Endothelial cell of umbilical vein (primary cell): Measurements from ENCODE around the gene MOCOS. TPM values are rescaled to one million over a fixed set of nuclear protein-coding genes. Genes with fewer than 3 reads are reported as not detected.

ENCODE experiments used
- BruUV-seq: library from RNA; stranded (reverse); fragments of 400-500 nt; replicated peaks from 2 replicates; lab custom pipeline; 2021; lab: Mats Ljungman, UMichigan
- CTCF ChIA-PET: fragments of 300-600, 350-600 bp; sonication (Branson Sonifier 250); formaldehyde crosslinking; loops from one replicate; lab custom pipeline; 2021; ENCODE audit warnings: antibody characterized with exemption, inconsistent platforms; lab: Charles Lee
- POLR2A ChIA-PET: fragments of 300-600, 350-600 bp; sonication (Branson Sonifier 250); formaldehyde crosslinking; loops from one replicate; lab custom pipeline; 2021; ENCODE audit warnings: antibody characterized with exemption, inconsistent platforms; lab: Charles Lee
- DNase-seq: peaks from one replicate; pipeline ENCODE4 v3.0.0-alpha.2; 2011; ENCODE audit warnings: low read depth, low spot score
- FAIRE-seq: peaks from 2 replicates; lab custom pipeline; 2011; peaks lifted over from hg19 to GRCh38; lab: Jason Lieb, UNC
- H2AFZ ChIP-seq: 2 replicates; pipeline ENCODE4 v1.6.0; 2012; ENCODE audit warnings: low read depth, low read length, control low read depth, inconsistent platforms
- H3K27ac ChIP-seq: 2 replicates; pipeline ENCODE4 v1.5.1; 2011; ENCODE audit warnings: low read depth, mild to moderate bottlenecking, control low read depth, low read length, moderate library complexity; ENCODE audit not compliant: insufficient read depth
- H3K27me3 ChIP-seq, 2 experiments: 2 replicates each; pipeline versions ENCODE4 v1.6.0 to v1.6.1; 2011; ENCODE audit warnings: low read length in 2 of 2, mixed read lengths in 1 of 2; ENCODE audit not compliant: control insufficient read depth in 2 of 2, insufficient read depth in 2 of 2
- H3K36me3 ChIP-seq, 2 experiments: 2 replicates in 1 of 2; 3 replicates in 1 of 2; pipeline ENCODE4 v1.5.1; 2011; ENCODE audit warnings: low read length in 2 of 2, mild to moderate bottlenecking in 1 of 2, moderate library complexity in 1 of 2; ENCODE audit not compliant: control insufficient read depth in 2 of 2, insufficient read depth in 2 of 2; ENCODE audit errors: extremely low read depth in 1 of 2
- H3K4me1 ChIP-seq: 3 replicates; pipeline ENCODE4 v1.5.1; 2011; ENCODE audit warnings: mild to moderate bottlenecking, low read length; ENCODE audit not compliant: control insufficient read depth, insufficient read depth; ENCODE audit errors: extremely low read depth
- H3K4me2 ChIP-seq: 2 replicates; pipeline ENCODE4 v1.6.1; 2011; ENCODE audit warnings: low read length, control low read depth, mixed read lengths; ENCODE audit not compliant: insufficient read depth
- H3K4me3 ChIP-seq, 3 experiments: fragments of 200-600 bp in 1 of 3; sonication (generic), shearing (Covaris generic) in 1 of 3; replicated peaks in 1 of 3; 2 replicates each; pipeline ENCODE4 v1.5.1; 2011 to 2016; ENCODE audit warnings: control low read depth in 3 of 3, low read length in 3 of 3, mild to moderate bottlenecking in 2 of 3, inconsistent platforms in 1 of 3, low read depth in 1 of 3, moderate library complexity in 1 of 3; ENCODE audit not compliant: insufficient read depth in 1 of 3
- H3K79me2 ChIP-seq: 2 replicates; pipeline ENCODE4 v1.6.0; 2012; ENCODE audit warnings: low read length, inconsistent platforms; ENCODE audit not compliant: control insufficient read depth, insufficient read depth
- H3K9ac ChIP-seq: replicated peaks from 2 replicates; pipeline ENCODE3; 2011; ENCODE audit warnings: low read length, control low read depth; ENCODE audit not compliant: insufficient read depth; ENCODE audit errors: extremely low read depth
- H3K9me1 ChIP-seq: replicated peaks from 3 replicates; pipeline ENCODE4 v1.6.0; 2011; ENCODE audit warnings: mild to moderate bottlenecking, low read length; ENCODE audit not compliant: control insufficient read depth, insufficient read depth; ENCODE audit errors: extremely low read depth
- H3K9me3 ChIP-seq: replicated peaks from 2 replicates; pipeline ENCODE4 v1.5.1; 2012; ENCODE audit warnings: low read length, inconsistent platforms; ENCODE audit not compliant: control insufficient read depth, insufficient read depth
- H4K20me1 ChIP-seq: replicated peaks from 2 replicates; pipeline ENCODE3; 2011; ENCODE audit warnings: mild to moderate bottlenecking, low read length; ENCODE audit not compliant: control insufficient read depth, insufficient read depth; ENCODE audit errors: extremely low read depth
- CTCF ChIP-seq, 2 donors: IDR thresholded peaks; 1 replicate in 1 of 2; 2 replicates in 1 of 2; pipeline ENCODE4 v1.5.1; 2011; ENCODE audit warnings: low read length in 2 of 2, mild to moderate bottlenecking in 2 of 2, moderate library complexity in 2 of 2, control low read depth in 1 of 2, inconsistent platforms in 1 of 2, low read depth in 1 of 2; ENCODE audit not compliant: insufficient read depth in 1 of 2; ENCODE audit errors: extremely low read depth in 1 of 2
- EZH2 ChIP-seq: IDR thresholded peaks from 2 replicates; pipeline ENCODE4 v1.6.1; 2012; ENCODE audit warnings: borderline replicate concordance, low read depth, mild to moderate bottlenecking, moderate library complexity, low read length, inconsistent platforms; ENCODE audit not compliant: severe bottlenecking
- FOS ChIP-seq: IDR thresholded peaks from 2 replicates; pipeline ENCODE4 v1.6.1; 2011; ENCODE audit warnings: mild to moderate bottlenecking, low read length, moderate library complexity, borderline replicate concordance; ENCODE audit not compliant: insufficient read depth
- GATA2 ChIP-seq: IDR thresholded peaks from 2 replicates; pipeline ENCODE4 v1.7.0; 2011; ENCODE audit warnings: low read depth, mild to moderate bottlenecking, moderate library complexity, mixed read lengths, low read length; ENCODE audit not compliant: insufficient read length, insufficient read depth
- JUN ChIP-seq: IDR thresholded peaks from 2 replicates; pipeline ENCODE4 v1.6.1; 2011; ENCODE audit warnings: borderline replicate concordance, low read depth; ENCODE audit not compliant: insufficient read length, insufficient read depth
- MAX ChIP-seq: IDR thresholded peaks from 2 replicates; pipeline ENCODE4 v1.6.1; 2011; ENCODE audit not compliant: insufficient read depth, insufficient read length
- MYC ChIP-seq: IDR thresholded peaks from one replicate; pipeline ENCODE4 v1.6.1; 2011; ENCODE audit warnings: mild to moderate bottlenecking, low read depth, low read length
- POLR2A ChIP-seq: IDR thresholded peaks from 2 replicates; pipeline ENCODE4 v1.6.1; 2012; ENCODE audit warnings: low read depth, mild to moderate bottlenecking, control low read depth, low read length
- POLR2AphosphoS5 ChIP-seq: IDR thresholded peaks from 2 replicates; pipeline ENCODE4 v1.6.1; 2012; ENCODE audit warnings: low read depth, mild to moderate bottlenecking, control low read depth, low read length, moderate library complexity; ENCODE audit not compliant: insufficient read depth
- dilution Hi-C: fragments of 300-500 bp; cut with MboI; formaldehyde crosslinking; loops from one replicate; pipeline ENCODE4 v1.15.0; 2019; ENCODE audit warnings: low sequenced_read_pairs; ENCODE audit not compliant: extremely low pct_ligation_motif_present
- intact Hi-C: fragments of 100-400 bp; cut with micrococcal nuclease; formaldehyde crosslinking; loops from one replicate; pipeline ENCODE4 v1.10.0; 2022
- polyA plus RNA-seq, 4 experiments: library from polyadenylated mRNA; depleted of rRNA in 3 of 4; stranded (reverse) in 3 of 4; unstranded in 1 of 4; fragments of >200 nt; gene quantifications; 2 replicates each; pipeline versions ENCODE4 v1.2.1 to v1.2.3, GENCODE V29; 2011 to 2012; ENCODE audit warnings: missing spikeins in 1 of 4
- total RNA-seq: library from RNA; stranded (reverse); gene quantifications from 2 replicates; pipeline ENCODE4 v1.2.3, GENCODE V29; 2021

The MOCOS gene
- total and polyA plus RNA-seq, 2 donors (not counting 3 experiments of a cell fraction or from before 2014, with no cell fraction given) = 0.18 to 0.88 TPM

- no peak for DNase-seq
- no peaks in the 10 kb centered on the region for H3K4me1 ChIP-seq
- ChIA-PET CTCF (interaction anchor here (0.6 kb wide), 1 partner anchor 175 kb away, joined by 3 read pairs; no protein-coding TSS in a partner anchor), POLR2A (no interaction called here)
- no peaks in the 10 kb centered on the region for H3K9me1 ChIP-seq
- TF ChIP-seq MYC (no peak), GATA2 (no peak), CTCF (IDR thresholded peaks at IDR 0.05; ENCODE audit: extremely low read depth in 1 of 2, insufficient read depth in 1 of 2, low read depth in 1 of 2, low read length in 2 of 2) (no peak), EZH2 (no peak), JUN (no peak), POLR2AphosphoS5 (no peak), POLR2A (no peak), FOS (no peak), MAX (no peak)
- no peak for FAIRE-seq
- dilution Hi-C loops (no loop called here), intact Hi-C loops (no loop called here)
- H3K9me3 ChIP-seq = no peaks in the 10 kb centered on the region
- H3K9ac ChIP-seq = no peak overlapping the region
- H3K27ac ChIP-seq = no peak overlapping the region
- H4K20me1 ChIP-seq = no peaks in the 10 kb centered on the region
- H2AFZ ChIP-seq = no peak overlapping the region
- H3K27me3 ChIP-seq = no peaks in the 10 kb centered on the region
- no peaks in the 10 kb centered on the region for H3K79me2 ChIP-seq
- H3K4me3 ChIP-seq = no peak overlapping the region
- H3K36me3 ChIP-seq = no peaks in the 10 kb centered on the region
- H3K4me2 ChIP-seq = no peak overlapping the region
- no TSS peak for BruUV-seq
Observed at GRCh38 chr18:36271153-36271552, 83.9 kb downstream of the MOCOS start.
